Neural crest cell (in vitro differentiated cells): ENCODE measurements around the gene SMARCA1. TPM values are rescaled to one million over a fixed set of nuclear protein-coding genes. Genes with fewer than 3 reads are reported as not detected.

ENCODE experiments used
- DNase-seq: peaks from one replicate; pipeline ENCODE4 v3.0.0; 2021; ENCODE audit warnings: low read depth, mixed read lengths, low spot score
- H3K27ac Mint-ChIP-seq: one replicate; pipeline ENCODE4 v1.8.0; 2021; ENCODE audit warnings: mild to moderate bottlenecking, mixed read lengths; ENCODE audit not compliant: unreplicated experiment
- H3K27me3 Mint-ChIP-seq: 2 replicates; pipeline ENCODE4 v1.8.0; 2021; ENCODE audit warnings: low read depth, mild to moderate bottlenecking, mixed read lengths
- H3K36me3 Mint-ChIP-seq: 2 replicates; pipeline ENCODE4 v1.8.0; 2021; ENCODE audit warnings: low read depth, mild to moderate bottlenecking, mixed read lengths
- H3K4me1 Mint-ChIP-seq: 2 replicates; pipeline ENCODE4 v1.8.0; 2021; ENCODE audit warnings: mixed read lengths
- H3K4me3 Mint-ChIP-seq: one replicate; pipeline ENCODE4 v1.8.0; 2021; ENCODE audit warnings: mild to moderate bottlenecking, mixed read lengths
- H3K9me3 Mint-ChIP-seq: 2 replicates; pipeline ENCODE4 v1.8.0; 2021; ENCODE audit warnings: mixed read lengths
- total RNA-seq: library from RNA; stranded (reverse); gene quantifications from 2 replicates; pipeline ENCODE4 v1.2.1, GENCODE V29; 2021
- TF ChIP-seq, protein P1 (sequence below): fragments of 200-600 bp; sonication (generic); conservative IDR thresholded peaks from 2 replicates; pipeline ENCODE4 v1.5.0; 2021; ENCODE audit warnings: antibody characterized with exemption, mild to moderate bottlenecking

Gene SMARCA1
- total RNA-seq, 1 donor from 2014 or later = 122 TPM

DNA sequence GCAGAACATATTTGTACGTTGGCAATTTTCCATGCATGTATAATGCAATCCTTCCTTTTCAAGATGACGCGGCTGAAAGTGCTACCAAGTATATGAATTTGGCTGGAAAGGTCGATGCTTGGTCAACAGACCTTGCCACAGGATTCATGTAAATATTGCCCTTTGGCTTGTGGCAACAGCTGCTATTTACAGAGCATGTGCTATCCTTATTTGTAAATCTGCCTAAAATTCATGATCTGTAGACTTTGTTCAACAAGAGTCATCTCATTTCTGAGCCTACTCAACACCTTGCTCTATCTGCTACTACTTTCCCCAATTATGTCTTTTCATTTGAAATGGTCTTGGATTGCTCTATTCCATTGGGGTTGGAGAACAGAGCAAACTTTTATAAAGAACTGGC is 1.9 kb upstream of the SMARCA1 start:
- peaks cover 18% of the 10 kb centered on the region for H3K4me1 Mint-ChIP-seq
- H3K27ac Mint-ChIP-seq = no peak overlapping the region
- H3K4me3 Mint-ChIP-seq = peak overlapping the region; percentile 22
- no peaks in the 10 kb centered on the region for H3K27me3 Mint-ChIP-seq
- TF ChIP-seq, protein P1, sequence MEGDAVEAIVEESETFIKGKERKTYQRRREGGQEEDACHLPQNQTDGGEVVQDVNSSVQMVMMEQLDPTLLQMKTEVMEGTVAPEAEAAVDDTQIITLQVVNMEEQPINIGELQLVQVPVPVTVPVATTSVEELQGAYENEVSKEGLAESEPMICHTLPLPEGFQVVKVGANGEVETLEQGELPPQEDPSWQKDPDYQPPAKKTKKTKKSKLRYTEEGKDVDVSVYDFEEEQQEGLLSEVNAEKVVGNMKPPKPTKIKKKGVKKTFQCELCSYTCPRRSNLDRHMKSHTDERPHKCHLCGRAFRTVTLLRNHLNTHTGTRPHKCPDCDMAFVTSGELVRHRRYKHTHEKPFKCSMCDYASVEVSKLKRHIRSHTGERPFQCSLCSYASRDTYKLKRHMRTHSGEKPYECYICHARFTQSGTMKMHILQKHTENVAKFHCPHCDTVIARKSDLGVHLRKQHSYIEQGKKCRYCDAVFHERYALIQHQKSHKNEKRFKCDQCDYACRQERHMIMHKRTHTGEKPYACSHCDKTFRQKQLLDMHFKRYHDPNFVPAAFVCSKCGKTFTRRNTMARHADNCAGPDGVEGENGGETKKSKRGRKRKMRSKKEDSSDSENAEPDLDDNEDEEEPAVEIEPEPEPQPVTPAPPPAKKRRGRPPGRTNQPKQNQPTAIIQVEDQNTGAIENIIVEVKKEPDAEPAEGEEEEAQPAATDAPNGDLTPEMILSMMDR = no peak
- no peaks in the 10 kb centered on the region for H3K36me3 Mint-ChIP-seq
- no peak for DNase-seq
- H3K9me3 Mint-ChIP-seq = peaks cover 3% of the 10 kb centered on the region

DNA sequence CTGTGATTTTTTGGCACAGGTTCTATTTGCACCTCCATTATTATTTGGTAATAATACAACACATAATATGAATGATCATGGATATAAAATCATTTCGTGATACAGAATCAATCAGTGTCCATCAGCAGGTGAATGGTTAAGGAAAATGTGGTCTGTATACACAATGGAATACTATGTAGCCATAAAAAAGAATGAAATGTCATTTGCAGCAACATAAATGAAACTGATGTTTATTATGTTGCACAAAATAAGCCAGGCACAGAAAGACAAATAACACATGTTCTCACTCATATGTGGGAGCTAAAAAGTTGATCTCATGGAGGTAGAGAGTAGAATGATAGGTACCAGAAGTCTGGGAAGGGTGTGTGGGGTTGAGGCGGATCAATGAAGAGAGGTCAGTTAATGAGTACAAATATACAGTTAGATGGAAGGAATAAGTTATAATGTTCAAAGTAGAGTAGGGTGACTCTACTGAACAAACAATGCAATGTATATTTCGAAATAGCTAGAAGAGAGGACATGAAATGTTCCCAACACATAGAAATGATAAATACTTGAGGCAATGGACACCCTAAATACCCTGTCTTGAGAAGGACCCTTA is 1.1 kb upstream of the SMARCA1 start:
- H3K27me3 Mint-ChIP-seq = no peaks in the 10 kb centered on the region
- H3K27ac Mint-ChIP-seq = peak overlapping the region; percentile 91
- DNase-seq = no peak
- TF ChIP-seq, protein P1 = no peak
- no peaks in the 10 kb centered on the region for H3K36me3 Mint-ChIP-seq
- peak overlapping the region; percentile 92 for H3K4me3 Mint-ChIP-seq
- peaks cover 24% of the 10 kb centered on the region for H3K4me1 Mint-ChIP-seq
- H3K9me3 Mint-ChIP-seq = peaks cover 3% of the 10 kb centered on the region

DNA sequence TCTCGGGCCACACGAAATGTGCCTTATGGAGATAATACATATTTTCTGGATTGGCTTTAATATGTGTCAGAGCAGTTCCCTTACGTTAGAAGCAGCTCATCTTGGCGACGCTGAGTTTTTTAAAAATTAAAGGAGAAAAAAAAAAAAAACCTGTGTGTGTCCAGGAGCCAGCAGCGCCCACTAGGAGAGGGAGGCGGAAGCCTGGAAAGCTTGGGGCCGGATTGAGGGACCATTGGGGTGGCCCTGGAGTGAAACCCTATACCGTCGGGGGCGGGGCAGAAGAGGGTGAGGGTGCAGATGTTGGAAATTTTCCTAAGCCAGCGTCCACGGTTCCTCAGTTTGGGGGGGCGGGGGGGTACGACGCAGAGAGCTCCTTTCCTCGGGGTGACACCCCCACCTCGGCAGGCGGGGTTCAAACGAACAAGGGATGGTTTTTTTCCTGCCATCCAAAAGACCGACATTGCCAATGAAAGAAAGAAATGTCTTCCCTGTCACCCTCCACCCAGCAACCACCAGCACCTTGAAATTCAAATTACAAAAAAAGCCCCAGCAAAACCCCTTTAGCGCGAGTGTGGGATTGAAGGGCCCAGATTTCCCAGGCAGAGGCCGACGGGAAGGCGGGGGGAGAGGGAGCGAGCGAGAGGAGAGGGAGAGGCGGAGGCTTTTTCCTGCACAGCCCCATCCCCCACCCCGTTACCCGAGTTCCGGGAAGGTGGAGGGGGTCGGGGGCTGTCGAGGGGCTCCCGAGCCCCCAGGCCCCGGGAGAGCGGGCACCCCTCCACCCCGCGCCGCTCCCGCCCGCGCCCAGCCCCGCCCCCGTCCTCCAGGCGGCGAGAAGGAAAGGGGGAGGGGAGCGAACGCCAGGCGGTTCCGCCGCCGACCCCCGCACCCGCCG is 859 bp downstream of the SMARCA1 start:
- H3K27ac Mint-ChIP-seq = peak overlapping the region; percentile 96
- H3K36me3 Mint-ChIP-seq = no peaks in the 10 kb centered on the region
- H3K9me3 Mint-ChIP-seq = peaks cover 3% of the 10 kb centered on the region
- peak overlapping the region; percentile 100 for H3K4me3 Mint-ChIP-seq
- TF ChIP-seq, protein P1 = peak; percentile 43
- H3K27me3 Mint-ChIP-seq = no peaks in the 10 kb centered on the region
- H3K4me1 Mint-ChIP-seq = peaks cover 33% of the 10 kb centered on the region
- peak; percentile 46 for DNase-seq

DNA sequence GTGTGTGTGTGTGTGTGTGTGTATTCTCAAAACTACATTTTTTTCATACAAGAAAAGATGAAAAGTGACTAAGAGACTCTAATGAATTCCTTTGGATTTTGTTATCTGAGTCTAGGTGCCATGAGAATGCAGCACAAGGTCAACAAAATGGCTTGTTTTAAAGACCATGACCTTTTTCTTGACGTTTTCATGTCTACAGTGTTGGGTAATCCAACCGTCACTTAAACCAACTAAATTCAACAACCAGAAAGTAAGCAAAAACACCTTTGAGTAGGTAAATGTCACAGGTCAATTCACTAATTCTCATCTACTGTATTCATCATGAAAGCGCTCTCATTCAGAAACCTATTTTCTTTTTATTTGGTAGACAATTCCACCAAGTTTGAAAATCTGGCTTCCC is 3.1 kb downstream of the SMARCA1 start:
- TF ChIP-seq, protein P1 = no peak
- Mint-ChIP-seq H3K4me1 (peaks cover 33% of the 10 kb centered on the region), H3K27me3 (no peaks in the 10 kb centered on the region), H3K27ac (no peak overlapping the region), H3K4me3 (peak overlapping the region; percentile 56), H3K9me3 (peaks cover 3% of the 10 kb centered on the region), H3K36me3 (peaks cover 2% of the 10 kb centered on the region)
- DNase-seq = no peak

DNA sequence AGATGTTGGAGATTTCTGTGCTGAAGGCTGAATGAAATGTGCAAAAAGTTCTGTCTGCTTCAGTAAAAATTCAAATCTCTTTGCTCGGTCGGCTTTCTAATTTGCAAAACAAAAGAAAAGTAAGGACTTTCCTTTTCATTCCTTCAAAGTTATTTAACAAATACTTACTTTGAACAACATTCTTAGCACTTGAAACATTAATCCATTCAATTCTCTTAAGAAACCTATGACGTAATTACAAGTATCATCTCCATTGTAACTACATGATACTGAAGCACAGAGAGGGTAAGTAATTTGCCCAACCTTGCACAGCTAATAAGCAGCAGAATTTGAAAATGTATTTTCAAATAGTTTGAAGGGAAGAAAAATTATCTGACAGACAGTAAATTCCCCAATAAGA is 6.9 kb downstream of the SMARCA1 start:
- H3K27ac Mint-ChIP-seq = no peak overlapping the region
- no peaks in the 10 kb centered on the region for H3K9me3 Mint-ChIP-seq

More for the DNA sequence above, 6.9 kb downstream of the SMARCA1 start:
- Mint-ChIP-seq H3K4me3 (no peak overlapping the region), H3K27me3 (no peaks in the 10 kb centered on the region), H3K36me3 (peaks cover 13% of the 10 kb centered on the region), H3K4me1 (peaks cover 32% of the 10 kb centered on the region)
- no peak for DNase-seq
- TF ChIP-seq, protein P1 = no peak
